ENCODE results near the gene OTUD7B. TPM values are rescaled to one million over a fixed set of nuclear protein-coding genes. Genes with fewer than 3 reads are reported as not detected.

OTUD7B gene
- total RNA-seq, 1 experiment from 2014 or later = 19.6 TPM

DNA sequence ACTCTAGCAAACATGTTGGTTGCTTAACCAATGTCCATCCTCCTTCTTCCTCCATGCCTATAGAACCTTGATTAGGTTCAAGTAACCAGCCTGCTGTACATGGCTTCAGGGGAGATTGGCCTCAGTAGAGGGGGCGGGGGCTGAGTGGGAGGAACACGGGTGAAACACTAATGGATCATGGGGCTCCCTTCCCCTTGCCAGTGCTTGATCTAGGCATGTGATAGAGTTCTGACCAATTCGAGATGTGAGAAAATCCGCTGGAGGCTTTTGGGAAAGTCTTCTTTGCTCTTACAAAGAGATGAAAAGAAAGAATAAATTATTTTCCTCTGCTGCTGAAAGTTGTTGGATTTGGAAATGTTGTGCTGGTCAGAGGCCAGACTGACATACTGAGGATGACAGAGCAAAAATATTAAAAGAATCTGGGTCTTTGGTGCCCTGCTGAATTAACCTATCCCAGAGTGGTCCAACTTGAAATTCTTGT, 5.2 kb upstream of the OTUD7B start:
- BruUV-seq (replicated peaks) = no TSS peak
- no peak overlapping the region for H3K4me3 ChIP-seq (ENCODE audit: low read depth, low read length)
- CTCF ChIA-PET = no interaction called here
- Mint-ChIP-seq H3K4me1 (ENCODE audit: low read depth, unreplicated experiment) (peaks cover 37% of the 10 kb centered on the region), H3K27ac (ENCODE audit: unreplicated experiment) (no peak overlapping the region), H3K27me3 (ENCODE audit: insufficient read depth, unreplicated experiment) (no peaks in the 10 kb centered on the region), H3K4me3 (ENCODE audit: unreplicated experiment) (no peak overlapping the region), H3K9me3 (ENCODE audit: unreplicated experiment) (no peaks in the 10 kb centered on the region), H3K36me3 (ENCODE audit: insufficient read depth, unreplicated experiment) (peaks cover 3% of the 10 kb centered on the region)
- H3K36me3 ChIP-seq (ENCODE audit: control insufficient read depth, insufficient read depth, low read length) = no peaks in the 10 kb centered on the region
- peaks cover 44% of the 10 kb centered on the region for H3K4me1 ChIP-seq
- no peak for DNase-seq
- H3K9me3 ChIP-seq = no peaks in the 10 kb centered on the region
- intact Hi-C loops (cut with micrococcal nuclease; ENCODE audit: unreplicated experiment) = no loop called here
- POLR2A ChIA-PET = no interaction called here
- H3K27me3 ChIP-seq (replicated peaks; ENCODE audit: control insufficient read depth, insufficient read depth, low read length) = no peaks in the 10 kb centered on the region
- TF ChIP-seq, protein P1, sequence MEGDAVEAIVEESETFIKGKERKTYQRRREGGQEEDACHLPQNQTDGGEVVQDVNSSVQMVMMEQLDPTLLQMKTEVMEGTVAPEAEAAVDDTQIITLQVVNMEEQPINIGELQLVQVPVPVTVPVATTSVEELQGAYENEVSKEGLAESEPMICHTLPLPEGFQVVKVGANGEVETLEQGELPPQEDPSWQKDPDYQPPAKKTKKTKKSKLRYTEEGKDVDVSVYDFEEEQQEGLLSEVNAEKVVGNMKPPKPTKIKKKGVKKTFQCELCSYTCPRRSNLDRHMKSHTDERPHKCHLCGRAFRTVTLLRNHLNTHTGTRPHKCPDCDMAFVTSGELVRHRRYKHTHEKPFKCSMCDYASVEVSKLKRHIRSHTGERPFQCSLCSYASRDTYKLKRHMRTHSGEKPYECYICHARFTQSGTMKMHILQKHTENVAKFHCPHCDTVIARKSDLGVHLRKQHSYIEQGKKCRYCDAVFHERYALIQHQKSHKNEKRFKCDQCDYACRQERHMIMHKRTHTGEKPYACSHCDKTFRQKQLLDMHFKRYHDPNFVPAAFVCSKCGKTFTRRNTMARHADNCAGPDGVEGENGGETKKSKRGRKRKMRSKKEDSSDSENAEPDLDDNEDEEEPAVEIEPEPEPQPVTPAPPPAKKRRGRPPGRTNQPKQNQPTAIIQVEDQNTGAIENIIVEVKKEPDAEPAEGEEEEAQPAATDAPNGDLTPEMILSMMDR (IDR thresholded peaks at IDR 0.05; ENCODE audit: insufficient read depth in 1 of 2, low read depth in 1 of 2, low read length in 1 of 2, severe bottlenecking in 1 of 2, unreplicated experiment in 1 of 2) = no peak

DNA sequence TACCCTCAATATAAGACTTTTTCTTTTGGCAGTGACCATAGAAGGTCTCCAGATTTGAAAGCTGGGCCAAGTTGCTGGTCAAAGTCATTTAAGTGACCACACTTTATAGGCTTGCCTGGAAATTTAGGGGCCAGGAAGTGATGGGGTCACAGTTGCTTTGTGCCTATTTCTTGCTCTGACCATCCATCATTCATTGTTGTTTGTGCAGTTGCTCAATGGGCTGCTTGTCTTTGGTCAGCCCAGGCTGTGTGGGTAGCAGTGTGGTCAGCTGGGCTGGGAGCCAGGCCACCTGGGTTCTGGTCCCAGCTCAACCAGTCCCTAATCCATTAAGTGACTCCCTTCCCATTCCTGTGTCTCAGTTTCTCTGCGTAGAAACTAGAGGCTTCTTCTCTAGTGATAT, 2.1 kb upstream of the OTUD7B start:
- Mint-ChIP-seq H3K36me3 (ENCODE audit: insufficient read depth, unreplicated experiment) (peaks cover 16% of the 10 kb centered on the region), H3K27ac (ENCODE audit: unreplicated experiment) (no peak overlapping the region), H3K4me1 (ENCODE audit: low read depth, unreplicated experiment) (peaks cover 20% of the 10 kb centered on the region), H3K27me3 (ENCODE audit: insufficient read depth, unreplicated experiment) (no peaks in the 10 kb centered on the region), H3K9me3 (ENCODE audit: unreplicated experiment) (no peaks in the 10 kb centered on the region), H3K4me3 (ENCODE audit: unreplicated experiment) (no peak overlapping the region)
- DNase-seq = no peak
- Histone ChIP-seq H3K27me3 (replicated peaks; ENCODE audit: control insufficient read depth, insufficient read depth, low read length) (no peaks in the 10 kb centered on the region), H3K4me1 (peaks cover 46% of the 10 kb centered on the region), H3K36me3 (ENCODE audit: control insufficient read depth, insufficient read depth, low read length) (no peaks in the 10 kb centered on the region), H3K4me3 (ENCODE audit: low read depth, low read length) (no peak overlapping the region), H3K9me3 (no peaks in the 10 kb centered on the region)
- POLR2A ChIA-PET = no interaction called here
- BruUV-seq (replicated peaks) = no TSS peak
- TF ChIP-seq, protein P1 (IDR thresholded peaks at IDR 0.05; ENCODE audit: insufficient read depth in 1 of 2, low read depth in 1 of 2, low read length in 1 of 2, severe bottlenecking in 1 of 2, unreplicated experiment in 1 of 2) = no peak
- intact Hi-C loops (cut with micrococcal nuclease; ENCODE audit: unreplicated experiment) = no loop called here
- CTCF ChIA-PET = interaction anchor here (1.3 kb wide), 1 partner anchor 50 kb away, joined by 3 read pairs; no protein-coding TSS in a partner anchor

DNA sequence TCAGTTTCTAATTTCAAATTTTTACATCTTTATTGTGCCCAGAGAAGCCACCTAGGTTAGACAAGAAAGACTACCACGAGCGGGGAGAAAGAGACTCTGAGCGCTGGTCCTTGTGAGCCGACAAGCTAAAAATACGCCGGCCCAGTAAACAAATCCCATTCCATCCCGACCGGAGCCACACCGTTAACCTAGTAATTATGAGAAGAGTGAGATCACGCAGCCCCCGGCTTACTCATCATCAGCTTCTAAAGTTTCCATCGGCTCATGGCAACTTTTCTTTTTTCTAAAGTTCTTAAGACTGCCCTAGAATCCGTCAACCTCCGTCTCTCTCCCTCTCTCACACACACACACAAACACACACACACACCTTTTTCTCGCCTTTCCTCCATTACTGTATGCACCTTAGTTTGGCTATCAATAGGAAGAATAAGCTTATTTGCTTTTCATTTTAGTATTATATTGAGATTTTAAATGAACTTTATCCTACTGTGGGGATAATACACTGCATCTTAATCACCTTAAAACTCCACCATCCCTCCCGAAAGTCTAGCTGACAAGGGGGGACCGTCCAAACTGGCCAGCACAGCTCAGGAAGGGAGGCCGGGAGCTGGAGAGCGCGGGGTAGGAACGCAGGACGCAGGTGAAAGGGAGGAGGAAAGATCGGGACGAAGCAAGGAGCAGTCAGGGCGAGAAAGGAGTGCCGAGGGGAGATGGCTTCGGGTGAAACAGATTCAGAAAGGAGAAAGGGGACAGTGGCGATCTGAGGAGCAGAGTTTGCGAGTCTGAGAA, 728 bp downstream of the OTUD7B start:
- H3K36me3 Mint-ChIP-seq (ENCODE audit: insufficient read depth, unreplicated experiment) = peaks cover 24% of the 10 kb centered on the region
- ChIA-PET CTCF (interaction anchor here (1.4 kb wide), 1 partner anchor 12 kb away, joined by 3 read pairs; no protein-coding TSS in a partner anchor), POLR2A (interaction anchor here (0.6 to 1.4 kb wide), 3 partner anchors 13 to 554 kb away, joined by 4 to 7 read pairs (median 4); a partner anchor contains a TSS)
- H3K4me1 Mint-ChIP-seq (ENCODE audit: low read depth, unreplicated experiment) = peaks cover 18% of the 10 kb centered on the region
- H3K27me3 Mint-ChIP-seq (ENCODE audit: insufficient read depth, unreplicated experiment) = no peaks in the 10 kb centered on the region
- H3K27me3 ChIP-seq (replicated peaks; ENCODE audit: control insufficient read depth, insufficient read depth, low read length) = no peaks in the 10 kb centered on the region
- no peaks in the 10 kb centered on the region for H3K9me3 ChIP-seq
- no peaks in the 10 kb centered on the region for H3K36me3 ChIP-seq (ENCODE audit: control insufficient read depth, insufficient read depth, low read length)
- peak; percentile 25 to 51 for DNase-seq
- TF ChIP-seq, protein P1 (IDR thresholded peaks at IDR 0.05; ENCODE audit: insufficient read depth in 1 of 2, low read depth in 1 of 2, low read length in 1 of 2, severe bottlenecking in 1 of 2, unreplicated experiment in 1 of 2) = no peak
- H3K9me3 Mint-ChIP-seq (ENCODE audit: unreplicated experiment) = no peaks in the 10 kb centered on the region
- H3K4me3 Mint-ChIP-seq (ENCODE audit: unreplicated experiment) = peak overlapping the region; percentile 100
- H3K4me3 ChIP-seq (ENCODE audit: low read depth, low read length) = peak overlapping the region; percentile 79
- peak overlapping the region; percentile 100 for H3K27ac Mint-ChIP-seq (ENCODE audit: unreplicated experiment)
- peaks cover 33% of the 10 kb centered on the region for H3K4me1 ChIP-seq
- intact Hi-C loops (cut with micrococcal nuclease; ENCODE audit: unreplicated experiment) = loop anchor here (2.0 kb wide), 1 partner anchor 41 kb away; no protein-coding TSS in a partner anchor
- BruUV-seq (replicated peaks) = TSS peak; percentile 57
